H1 (cell line): ENCODE results near the gene INPP5F. TPM values are rescaled to one million over a fixed set of nuclear protein-coding genes. Genes with fewer than 3 reads are reported as not detected.

Source experiments
- CTCF ChIA-PET: fragments of 300-600 bp; sonication (Branson Sonifier 250); formaldehyde crosslinking; loops from one replicate; lab custom pipeline; 2021; ENCODE audit not compliant: partially characterized antibody; lab: Charles Lee
- POLR2A ChIA-PET: fragments of 300-600 bp; sonication (Branson Sonifier 250); formaldehyde crosslinking; loops from one replicate; lab custom pipeline; 2021; ENCODE audit warnings: inconsistent platforms; ENCODE audit not compliant: partially characterized antibody; lab: Charles Lee
- DNase-seq, 2 experiments: peaks; one replicate each; pipeline versions ENCODE4 v3.0.0 to v3.0.0-alpha.2; 2010 to 2022; ENCODE audit warnings: low spot score in 2 of 2, low read depth in 1 of 2, mixed read lengths in 1 of 2
- FAIRE-seq: peaks from 2 replicates; lab custom pipeline; 2011; peaks lifted over from hg19 to GRCh38; lab: Jason Lieb, UNC
- H2AFZ ChIP-seq: 2 replicates; pipeline ENCODE4 v1.8.1; 2012; ENCODE audit warnings: low read length, inconsistent platforms
- H2AK5ac ChIP-seq: 2 replicates; pipeline ENCODE4 v1.6.1; 2013; ENCODE audit warnings: low read depth, low read length
- H2BK120ac ChIP-seq: replicated peaks from 2 replicates; pipeline ENCODE3; 2013; ENCODE audit warnings: low read depth, low read length, inconsistent platforms
- H2BK12ac ChIP-seq: 2 replicates; pipeline ENCODE4 v1.6.1; 2013; ENCODE audit warnings: low read depth, low read length
- H2BK15ac ChIP-seq: 2 replicates; pipeline ENCODE4 v1.6.1; 2013; ENCODE audit warnings: low read length
- H2BK20ac ChIP-seq: 2 replicates; pipeline ENCODE4 v1.6.1; 2013; ENCODE audit warnings: low read length
- H2BK5ac ChIP-seq: 2 replicates; pipeline ENCODE4 v1.6.1; 2013; ENCODE audit warnings: low read depth, low read length
- H3K14ac ChIP-seq: 2 replicates; pipeline ENCODE4 v1.6.1; 2013; ENCODE audit warnings: inconsistent platforms; ENCODE audit not compliant: insufficient read length
- H3K18ac ChIP-seq: 2 replicates; pipeline ENCODE4 v1.6.1; 2013; ENCODE audit warnings: low read length; ENCODE audit errors: extremely low read depth
- H3K23ac ChIP-seq: 2 replicates; pipeline ENCODE4 v1.6.1; 2013; ENCODE audit warnings: inconsistent platforms; ENCODE audit not compliant: insufficient read length
- H3K23me2 ChIP-seq: 2 replicates; pipeline ENCODE4 v1.6.1; 2013; ENCODE audit warnings: low read depth, low read length
- H3K27ac ChIP-seq: 2 replicates; pipeline ENCODE4 v1.6.1; 2011; ENCODE audit warnings: low read depth, low read length, inconsistent platforms
- H3K27me3 ChIP-seq, 4 experiments: replicated peaks in 1 of 4; 1 replicate in 1 of 4; 2 replicates in 3 of 4; pipeline versions ENCODE4 v1.6.1 to v1.8.1; 2011 to 2013; ENCODE audit warnings: low read length in 3 of 4, mild to moderate bottlenecking in 3 of 4, inconsistent platforms in 2 of 4, mixed read lengths in 2 of 4, moderate library complexity in 1 of 4; ENCODE audit not compliant: control insufficient read depth in 3 of 4, insufficient read depth in 3 of 4; ENCODE audit errors: extremely low read depth in 1 of 4
- H3K36me3 ChIP-seq, 4 experiments: 2 replicates each; pipeline versions ENCODE4 v1.6.1 to v1.8.1; 2011 to 2013; ENCODE audit warnings: mild to moderate bottlenecking in 4 of 4, low read length in 3 of 4, moderate library complexity in 2 of 4, control low read depth in 1 of 4, inconsistent platforms in 1 of 4; ENCODE audit not compliant: insufficient read depth in 4 of 4, control insufficient read depth in 2 of 4
- H3K4ac ChIP-seq: replicated peaks from 2 replicates; pipeline ENCODE3; 2013; ENCODE audit warnings: low read length, low read depth, mixed read lengths, inconsistent platforms; ENCODE audit not compliant: insufficient read length
- H3K4me1 ChIP-seq, 4 experiments: replicated peaks in 1 of 4; 1 replicate in 1 of 4; 2 replicates in 3 of 4; pipeline versions ENCODE4 v1.6.1 to v1.8.1; 2011 to 2013; ENCODE audit warnings: low read length in 3 of 4, inconsistent platforms in 2 of 4, mixed read lengths in 1 of 4; ENCODE audit not compliant: insufficient read depth in 4 of 4, control insufficient read depth in 3 of 4
- H3K4me2 ChIP-seq, 2 experiments: 2 replicates each; pipeline versions ENCODE4 v1.6.1 to v1.8.1; 2011 to 2013; ENCODE audit warnings: low read depth in 2 of 2, low read length in 2 of 2, control low read depth in 1 of 2, inconsistent platforms in 1 of 2, mild to moderate bottlenecking in 1 of 2; ENCODE audit not compliant: insufficient read depth in 1 of 2
- H3K4me3 ChIP-seq, 4 experiments: fragments of 200-600, 300-600 bp in 1 of 4; sonication (generic), shearing (Covaris generic), sonication (Bioruptor Twin) in 1 of 4; 2 replicates each; pipeline versions ENCODE4 v1.5.1 to v1.8.1; 2011 to 2016; ENCODE audit warnings: low read length in 4 of 4, low read depth in 3 of 4, control low read depth in 2 of 4, inconsistent platforms in 2 of 4, mild to moderate bottlenecking in 2 of 4, mixed read lengths in 1 of 4, moderate library complexity in 1 of 4; ENCODE audit not compliant: insufficient read depth in 2 of 4; ENCODE audit errors: extremely low read depth in 1 of 4
- H3K56ac ChIP-seq: replicated peaks from 2 replicates; pipeline ENCODE3; 2013; ENCODE audit warnings: low read depth, mild to moderate bottlenecking, mixed read lengths, low read length, inconsistent platforms; ENCODE audit not compliant: insufficient read length
- H3K79me1 ChIP-seq: 2 replicates; pipeline ENCODE4 v1.6.1; 2013; ENCODE audit warnings: low read depth, low read length, control low read depth
- H3K79me2 ChIP-seq, 2 experiments: 2 replicates each; pipeline versions ENCODE4 v1.6.1 to v1.8.1; 2012 to 2013; ENCODE audit warnings: low read length in 2 of 2, mild to moderate bottlenecking in 2 of 2, inconsistent platforms in 1 of 2; ENCODE audit not compliant: insufficient read depth in 2 of 2, control insufficient read depth in 1 of 2
- H3K9ac ChIP-seq, 4 experiments: replicated peaks in 1 of 4; 1 replicate in 1 of 4; 2 replicates in 3 of 4; pipeline versions ENCODE4 v1.6.1 to v1.8.1; 2011 to 2013; ENCODE audit warnings: low read depth in 3 of 4, low read length in 3 of 4, control low read depth in 2 of 4, mild to moderate bottlenecking in 2 of 4, moderate library complexity in 2 of 4, inconsistent platforms in 1 of 4; ENCODE audit errors: extremely low read depth in 1 of 4
- H3K9me3 ChIP-seq, 2 experiments: 2 replicates each; pipeline versions ENCODE4 v1.6.1 to v1.8.1; 2012 to 2013; ENCODE audit warnings: mild to moderate bottlenecking in 2 of 2, moderate library complexity in 2 of 2, control low read depth in 1 of 2, inconsistent platforms in 1 of 2, low read depth in 1 of 2, low read length in 1 of 2, mixed read lengths in 1 of 2; ENCODE audit not compliant: insufficient read depth in 2 of 2
- H4K20me1 ChIP-seq, 2 experiments: replicated peaks in 1 of 2; 2 replicates each; pipeline versions ENCODE3 to v1.8.1; 2011 to 2013; ENCODE audit warnings: inconsistent platforms in 2 of 2, low read length in 2 of 2, mild to moderate bottlenecking in 1 of 2; ENCODE audit not compliant: insufficient read depth in 2 of 2, control insufficient read depth in 1 of 2
- H4K5ac ChIP-seq: 2 replicates; pipeline ENCODE4 v1.6.1; 2013; ENCODE audit warnings: low read length, low read depth, mixed read lengths, inconsistent platforms; ENCODE audit not compliant: insufficient read length
- H4K8ac ChIP-seq: 2 replicates; pipeline ENCODE4 v1.8.0; 2013; ENCODE audit warnings: mild to moderate bottlenecking, moderate library complexity, low read length, inconsistent platforms; ENCODE audit not compliant: insufficient read depth; ENCODE audit errors: extremely low read depth
- H4K91ac ChIP-seq: replicated peaks from 2 replicates; pipeline ENCODE3; 2013; ENCODE audit warnings: low read length, mixed read lengths, inconsistent platforms; ENCODE audit not compliant: insufficient read length
- CBX8 ChIP-seq: fragments of 300-800, 300-1000 bp; sonication (generic); IDR thresholded peaks from 2 replicates; pipeline ENCODE4 v1.7.1; 2016; ENCODE audit warnings: low read depth, low read length, borderline replicate concordance
- CREB1 ChIP-seq: IDR thresholded peaks from 2 replicates; pipeline ENCODE4 v1.6.1; 2012; ENCODE audit warnings: inconsistent platforms
- EZH2 ChIP-seq: fragments of 200-600 bp; sonication (generic); IDR thresholded peaks from 2 replicates; pipeline ENCODE4 v1.7.1; 2012; ENCODE audit warnings: low read depth, mild to moderate bottlenecking, moderate library complexity, low read length, inconsistent platforms; ENCODE audit not compliant: severe bottlenecking
- HDAC6 ChIP-seq: IDR thresholded peaks from one replicate; pipeline ENCODE4 v1.7.1; 2012; ENCODE audit warnings: low read depth, mild to moderate bottlenecking, inconsistent platforms, low read length, moderate library complexity
- JUN ChIP-seq: IDR thresholded peaks from 2 replicates; pipeline ENCODE4 v1.6.1; 2011; ENCODE audit warnings: low read depth, mild to moderate bottlenecking, improper control_type of control experiment, low read length
- MAFK ChIP-seq: IDR thresholded peaks from 2 replicates; pipeline ENCODE4 v1.6.1; 2012; ENCODE audit warnings: low read depth, mild to moderate bottlenecking, improper control_type of control experiment, low read length
- MAX ChIP-seq: IDR thresholded peaks from 2 replicates; pipeline ENCODE4 v1.6.1; 2012; ENCODE audit warnings: inconsistent platforms
- PHF8 ChIP-seq: fragments of 200-600 bp; sonication (generic); conservative IDR thresholded peaks from 2 replicates; pipeline ENCODE4 v1.7.1; 2012; ENCODE audit warnings: low read depth, mild to moderate bottlenecking, inconsistent platforms, low read length, moderate library complexity
- POLR2A ChIP-seq, 2 experiments: IDR thresholded peaks; 1 replicate in 1 of 2; 2 replicates in 1 of 2; pipeline ENCODE4 v1.6.1; 2011; ENCODE audit warnings: low read depth in 2 of 2, low read length in 2 of 2, mild to moderate bottlenecking in 2 of 2; ENCODE audit errors: control extremely low read depth in 1 of 2
- POLR2AphosphoS5 ChIP-seq: IDR thresholded peaks from 2 replicates; pipeline ENCODE4 v1.6.1; 2011; ENCODE audit warnings: low read depth, low read length
- RFX5 ChIP-seq: IDR thresholded peaks from 2 replicates; pipeline ENCODE4 v1.6.1; 2011; ENCODE audit warnings: low read depth, low read length, improper control_type of control experiment, borderline replicate concordance
- YY1 ChIP-seq: IDR thresholded peaks from 2 replicates; pipeline ENCODE4 v1.6.1; 2011; ENCODE audit warnings: low read depth, mild to moderate bottlenecking, low read length
- WGBS, 2 experiments: shearing (Covaris generic) in 1 of 2; methylation state at CpG; one replicate each; pipeline versions ENCODE4 v1.1.6 to v1.1.7; 2013 to 2015; ENCODE audit warnings: low lambda C conversion rate in 2 of 2, mixed read lengths in 2 of 2, inconsistent platforms in 1 of 2, low coverage in 1 of 2, missing lambda C conversion rate in 1 of 2; ENCODE audit not compliant: insufficient replicate concordance in 2 of 2, insufficient coverage in 1 of 2, insufficient read length in 1 of 2; ENCODE audit errors: extremely low coverage in 1 of 2, missing lambda C conversion rate in 1 of 2; 5-methylcytosine and 5-hydroxymethylcytosine counted together
- polyA plus RNA-seq, 7 experiments: library from polyadenylated mRNA; depleted of rRNA in 3 of 7; stranded (reverse) in 5 of 7; unstranded in 2 of 7; fragments of >200 nt in 5 of 7; fragments of 200-250 nt in 2 of 7; gene quantifications; 1 replicate in 5 of 7; 2 replicates in 1 of 7; 4 replicates in 1 of 7; pipeline versions ENCODE4 v1.2.1 to v1.2.3, GENCODE V29; 2011 to 2013; ENCODE audit warnings: missing spikeins in 2 of 7, mixed read lengths in 2 of 7
- total RNA-seq: library from RNA; stranded (reverse); fragmentation: NEBNext Ultra II Directional; extraction: Animal tissue kit (Norgen Biotek cat#: 25700); gene quantifications from 2 replicates; pipeline ENCODE4 v1.2.1, GENCODE V29; 2021

Gene INPP5F
- total and polyA plus RNA-seq, 2 of the 8 experiments (the other 6 are each of a cell fraction or from before 2014, with no cell fraction given), result 50.1 to 101 TPM

GRCh38 chr10:119762805-119763798, 37.3 kb downstream of the INPP5F start:
- no peak overlapping the region for H4K91ac ChIP-seq
- no peak overlapping the region for H2AK5ac ChIP-seq
- H3K27me3 ChIP-seq, result no peaks in the 10 kb centered on the region; a peak in 1 of 7 replicates
- no peaks in the 10 kb centered on the region for H3K9me3 ChIP-seq
- H2AFZ ChIP-seq, result no peak overlapping the region
- H3K79me1 ChIP-seq, result no peaks in the 10 kb centered on the region
- no peak for FAIRE-seq
- H2BK120ac ChIP-seq, result no peak overlapping the region
- H4K8ac ChIP-seq, result no peak overlapping the region
- H3K9ac ChIP-seq, result no peak overlapping the region
- WGBS, 2 experiments, result 82 to 100% methylated on average over 2 to 8 of the region's 8 CpGs
- no peak overlapping the region for H3K4me2 ChIP-seq
- CTCF ChIA-PET, result interaction anchor here (0.7 to 3.2 kb wide), 4 partner anchors 12 to 35 kb away, joined by 3 to 23 read pairs (median 3); no protein-coding TSS in a partner anchor
- peaks cover 0 to 2% (median 0%) of the 10 kb centered on the region in 4 experiments; a peak in 2 of 7 replicates for H3K4me1 ChIP-seq
- H2BK5ac ChIP-seq, result no peak overlapping the region
- no peaks in the 10 kb centered on the region for H3K36me3 ChIP-seq
- no peak for DNase-seq
- H4K5ac ChIP-seq, result no peak overlapping the region
- H3K23me2 ChIP-seq, result no peaks in the 10 kb centered on the region
- no peaks in the 10 kb centered on the region for H4K20me1 ChIP-seq
- H3K27ac ChIP-seq, result no peak overlapping the region
- no peak overlapping the region for H2BK20ac ChIP-seq
- no peak overlapping the region for H3K4me3 ChIP-seq
- no peak overlapping the region for H3K18ac ChIP-seq
- H3K23ac ChIP-seq, result no peak overlapping the region
- H3K56ac ChIP-seq, result no peak overlapping the region
- POLR2A ChIA-PET, result no interaction called here
- H3K14ac ChIP-seq, result no peak overlapping the region
- no peaks in the 10 kb centered on the region for H3K79me2 ChIP-seq
- no peak overlapping the region for H3K4ac ChIP-seq
- no peak overlapping the region for H2BK12ac ChIP-seq
- no peak overlapping the region for H2BK15ac ChIP-seq
- TF ChIP-seq JUN (no peak), YY1 (no peak), MAFK (no peak), CBX8 (no peak), HDAC6 (no peak), PHF8 (no peak), POLR2A (IDR thresholded peaks at IDR 0.05; ENCODE audit: control extremely low read depth in 1 of 2, low read depth in 2 of 2, low read length in 2 of 2) (no peak), CREB1 (no peak), RFX5 (no peak), MAX (no peak), POLR2AphosphoS5 (no peak), EZH2 (no peak)
